ENCODE results near the gene HSPA12A.

The HSPA12A gene

GRCh38 chr10:116667484-116667883, 74.9 kb downstream of the HSPA12A start:
- DNase-seq, result no peak

- no peak for DNase-seq
These were observed 76.7 kb downstream of the HSPA12A start for GRCh38 chr10:116665541-116666125.

- DNase-seq, result no peak
These were observed 77.7 kb downstream of the HSPA12A start for GRCh38 chr10:116664631-116665030.

- no peak for DNase-seq
These were observed 79.0 kb downstream of the HSPA12A start for GRCh38 chr10:116663342-116663741.

- no peak for DNase-seq
These were observed 81.5 kb downstream of the HSPA12A start for GRCh38 chr10:116660860-116661259.

GRCh38 chr10:116659049-116659670, 83.2 kb downstream of the HSPA12A start:
- DNase-seq, result no peak

- DNase-seq, result no peak
These were observed 84.4 kb downstream of the HSPA12A start for GRCh38 chr10:116657863-116658551.

GRCh38 chr10:116656044-116656443, 86.3 kb downstream of the HSPA12A start:
- DNase-seq, result no peak

GRCh38 chr10:116655568-116655967, 86.8 kb downstream of the HSPA12A start:
- no peak for DNase-seq

- no peak for DNase-seq
These were observed 87.5 kb downstream of the HSPA12A start for GRCh38 chr10:116654816-116655215.

GRCh38 chr10:116653885-116654284, 88.5 kb downstream of the HSPA12A start:
- no peak for DNase-seq

- DNase-seq, result no peak
These were observed 93.5 kb downstream of the HSPA12A start for GRCh38 chr10:116648903-116649302.

GRCh38 chr10:116646502-116646901, 95.9 kb downstream of the HSPA12A start:
- no peak for DNase-seq

GRCh38 chr10:116637830-116638229, 104.5 kb downstream of the HSPA12A start:
- DNase-seq, result no peak

- no peak for DNase-seq
These were observed 105.4 kb downstream of the HSPA12A start for GRCh38 chr10:116636976-116637375.

GRCh38 chr10:116636385-116636784, 106.0 kb downstream of the HSPA12A start:
- no peak for DNase-seq

- DNase-seq, result no peak
These were observed 108.0 kb downstream of the HSPA12A start for GRCh38 chr10:116634126-116634975.

- DNase-seq, result no peak
These were observed 109.2 kb downstream of the HSPA12A start for GRCh38 chr10:116633216-116633600.

GRCh38 chr10:116632596-116633215, 109.7 kb downstream of the HSPA12A start:
- DNase-seq, result no peak

- no peak for DNase-seq
These were observed 110.5 kb downstream of the HSPA12A start for GRCh38 chr10:116631871-116632295.

- DNase-seq, result no peak
These were observed 112.3 kb downstream of the HSPA12A start for GRCh38 chr10:116630020-116630419.

GRCh38 chr10:116629340-116629739, 113.0 kb downstream of the HSPA12A start:
- DNase-seq, result no peak

GRCh38 chr10:116627386-116627933, 114.9 kb downstream of the HSPA12A start:
- no peak for DNase-seq

Measured in COR-L47 (cell line).